ENCODE results near the gene ZBED1.
A peak's percentile ranks its signal among the peaks of the same experiment; 100 is the strongest.
"Not testable (repeated sequence)": the region's sequence is repeated elsewhere in the genome, so short reads cannot be mapped to it uniquely, and the experiment has no call there.

ZBED1 gene

DNA sequence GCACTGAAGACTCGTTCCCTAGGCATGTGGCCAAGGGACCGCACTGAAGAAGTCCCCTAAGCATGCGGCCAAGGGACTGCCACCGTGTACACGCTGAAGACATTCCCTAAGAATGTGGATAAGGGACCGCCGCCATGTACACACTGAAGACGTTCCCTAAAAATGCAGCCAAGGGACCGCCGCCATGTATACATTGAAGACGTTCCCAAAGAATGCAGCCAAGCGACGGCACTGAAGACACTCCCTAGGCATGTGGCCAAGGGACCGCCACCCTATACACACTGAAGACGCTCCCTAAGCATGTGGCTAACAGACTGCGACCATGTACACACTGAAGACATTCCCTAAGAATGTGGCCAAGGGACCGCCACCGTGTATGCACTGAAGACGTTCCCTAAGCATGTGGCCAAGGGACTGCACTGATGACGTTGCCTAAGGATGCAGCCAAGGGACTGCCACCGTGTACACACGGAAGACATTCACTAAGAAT lies 31.5 kb downstream of the ZBED1 start:
- H3K27ac ChIP-seq = no peak overlapping the region
- TF ChIP-seq, protein P1, sequence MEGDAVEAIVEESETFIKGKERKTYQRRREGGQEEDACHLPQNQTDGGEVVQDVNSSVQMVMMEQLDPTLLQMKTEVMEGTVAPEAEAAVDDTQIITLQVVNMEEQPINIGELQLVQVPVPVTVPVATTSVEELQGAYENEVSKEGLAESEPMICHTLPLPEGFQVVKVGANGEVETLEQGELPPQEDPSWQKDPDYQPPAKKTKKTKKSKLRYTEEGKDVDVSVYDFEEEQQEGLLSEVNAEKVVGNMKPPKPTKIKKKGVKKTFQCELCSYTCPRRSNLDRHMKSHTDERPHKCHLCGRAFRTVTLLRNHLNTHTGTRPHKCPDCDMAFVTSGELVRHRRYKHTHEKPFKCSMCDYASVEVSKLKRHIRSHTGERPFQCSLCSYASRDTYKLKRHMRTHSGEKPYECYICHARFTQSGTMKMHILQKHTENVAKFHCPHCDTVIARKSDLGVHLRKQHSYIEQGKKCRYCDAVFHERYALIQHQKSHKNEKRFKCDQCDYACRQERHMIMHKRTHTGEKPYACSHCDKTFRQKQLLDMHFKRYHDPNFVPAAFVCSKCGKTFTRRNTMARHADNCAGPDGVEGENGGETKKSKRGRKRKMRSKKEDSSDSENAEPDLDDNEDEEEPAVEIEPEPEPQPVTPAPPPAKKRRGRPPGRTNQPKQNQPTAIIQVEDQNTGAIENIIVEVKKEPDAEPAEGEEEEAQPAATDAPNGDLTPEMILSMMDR (IDR thresholded peaks at IDR 0.05; ENCODE audit: low read depth, low read length) = no peak
- H3K4me3 ChIP-seq (ENCODE audit: low read depth, low read length) = no peak overlapping the region
- H3K27me3 ChIP-seq (ENCODE audit: insufficient read depth, low read depth, severe bottlenecking) = no peaks in the 10 kb centered on the region
- H3K36me3 ChIP-seq = no peaks in the 10 kb centered on the region
- H3K9me3 ChIP-seq (ENCODE audit: severe bottlenecking) = peaks cover 3% of the 10 kb centered on the region
- DNase-seq = no peak

GRCh38 chrX:2468261-2469195 lies 32.2 kb downstream of the ZBED1 start:
- Histone ChIP-seq H3K27me3 (ENCODE audit: insufficient read depth, low read depth, severe bottlenecking) (no peaks in the 10 kb centered on the region), H3K4me3 (ENCODE audit: low read depth, low read length) (no peak overlapping the region), H3K9me3 (ENCODE audit: severe bottlenecking) (peaks cover 3% of the 10 kb centered on the region), H3K27ac (no peak overlapping the region), H3K36me3 (no peaks in the 10 kb centered on the region)
- no peak for DNase-seq
- TF ChIP-seq, protein P1 (IDR thresholded peaks at IDR 0.05; ENCODE audit: low read depth, low read length) = no peak

GRCh38 chrX:2466876-2467656 lies 33.7 kb downstream of the ZBED1 start:
- TF ChIP-seq, protein P1 (IDR thresholded peaks at IDR 0.05; ENCODE audit: low read depth, low read length) = no peak
- H3K9me3 ChIP-seq (ENCODE audit: severe bottlenecking) = peaks cover 3% of the 10 kb centered on the region

DNA sequence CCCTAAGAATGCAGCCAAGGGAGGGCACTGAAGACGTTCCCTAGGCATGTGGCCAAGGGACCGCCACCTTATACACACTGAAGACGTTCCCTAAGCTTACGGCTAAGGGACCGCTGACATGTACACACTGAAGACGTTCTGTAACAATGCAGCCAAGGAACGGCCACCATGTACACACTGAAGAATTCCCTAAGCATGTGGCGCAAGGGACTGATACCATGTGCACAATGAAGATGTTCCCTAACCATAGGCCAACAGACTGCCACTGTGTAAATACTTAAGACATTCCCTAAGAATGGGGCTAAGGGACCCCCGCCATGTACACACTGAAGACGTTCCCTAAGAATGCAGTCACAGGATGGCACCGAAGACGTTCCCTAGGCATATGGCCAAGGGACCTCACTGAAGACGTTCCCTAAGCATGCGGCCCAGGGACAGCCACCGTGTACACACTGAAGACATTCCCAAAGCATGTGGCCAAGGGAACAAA lies 36.1 kb downstream of the ZBED1 start:
- H3K9me3 ChIP-seq (ENCODE audit: severe bottlenecking) = no peaks in the 10 kb centered on the region
- H3K36me3 ChIP-seq = no peaks in the 10 kb centered on the region
- DNase-seq = no peak
- no peak overlapping the region for H3K4me3 ChIP-seq (ENCODE audit: low read depth, low read length)
- no peaks in the 10 kb centered on the region for H3K27me3 ChIP-seq (ENCODE audit: insufficient read depth, low read depth, severe bottlenecking)
- H3K27ac ChIP-seq = no peak overlapping the region
- TF ChIP-seq, protein P1 (IDR thresholded peaks at IDR 0.05; ENCODE audit: low read depth, low read length) = no peak

More at GRCh38 chrX:2466876-2467656, 33.7 kb downstream of the ZBED1 start:
- Histone ChIP-seq H3K27me3 (ENCODE audit: insufficient read depth, low read depth, severe bottlenecking) (no peaks in the 10 kb centered on the region), H3K27ac (peak overlapping the region; percentile 59), H3K36me3 (no peaks in the 10 kb centered on the region), H3K4me3 (ENCODE audit: low read depth, low read length) (no peak overlapping the region; the same call in 1 of the 2 replicates)
- DNase-seq = peak; percentile 67

DNA sequence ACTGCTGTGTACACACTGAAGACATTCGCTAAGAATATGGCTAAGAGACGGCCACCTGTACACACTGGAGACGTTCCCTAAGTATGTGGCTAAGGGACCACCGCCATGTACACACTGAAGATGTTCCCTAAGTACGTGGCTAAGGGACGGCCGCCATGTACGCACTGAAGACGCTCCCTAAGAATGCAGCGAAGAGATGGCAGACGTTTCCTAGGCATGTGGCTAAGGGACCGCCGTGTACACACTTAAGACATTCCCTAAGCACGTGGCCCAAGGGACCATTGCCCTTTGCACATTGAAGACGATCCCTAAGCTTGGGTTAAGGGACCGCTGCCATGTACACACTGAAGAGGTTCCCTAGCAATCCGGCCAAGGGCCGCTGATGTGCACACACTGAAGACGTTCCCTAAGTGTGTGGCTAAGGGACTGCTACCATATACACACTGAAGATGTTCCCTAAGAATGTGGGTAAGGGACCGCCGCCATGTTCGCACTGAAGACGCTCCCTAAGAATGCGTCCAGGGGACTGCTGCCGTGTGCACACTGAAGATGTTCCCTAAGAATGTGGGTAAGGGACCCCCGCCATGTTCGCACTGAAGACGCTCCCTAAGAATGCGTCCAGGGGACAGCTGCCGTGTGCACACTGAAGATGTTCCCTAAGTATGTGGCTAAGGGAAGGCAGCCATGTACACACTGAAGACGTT lies 36.7 kb downstream of the ZBED1 start:
- DNase-seq = peak; percentile 33
- Histone ChIP-seq H3K27me3 (ENCODE audit: insufficient read depth, low read depth, severe bottlenecking) (no peaks in the 10 kb centered on the region), H3K4me3 (ENCODE audit: low read depth, low read length) (no peak overlapping the region), H3K36me3 (no peaks in the 10 kb centered on the region), H3K27ac (no peak overlapping the region), H3K9me3 (ENCODE audit: severe bottlenecking) (no peaks in the 10 kb centered on the region)
- TF ChIP-seq, protein P1 (IDR thresholded peaks at IDR 0.05; ENCODE audit: low read depth, low read length) = no peak

DNA sequence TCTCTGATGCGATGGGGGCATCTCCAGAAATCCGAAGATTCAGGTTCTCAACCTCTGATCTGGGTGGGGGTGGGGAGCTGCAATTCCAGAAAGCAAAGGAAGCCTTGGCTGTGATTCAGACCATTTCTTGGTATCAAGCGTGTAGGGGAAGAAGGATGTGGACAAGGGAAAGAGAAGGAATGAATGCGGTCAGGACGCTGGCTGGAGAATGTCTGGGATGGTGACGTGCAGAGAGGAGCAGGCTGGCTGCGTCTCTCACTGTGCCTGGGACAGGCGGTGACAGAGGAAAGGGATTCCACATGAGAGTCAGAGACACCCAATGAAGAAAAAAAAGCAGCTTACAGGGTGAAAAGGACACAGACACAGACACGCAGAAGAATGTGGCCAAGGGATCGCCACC lies 37.3 kb downstream of the ZBED1 start:
- H3K27me3 ChIP-seq (ENCODE audit: insufficient read depth, low read depth, severe bottlenecking); H3K4me3 ChIP-seq (ENCODE audit: low read depth, low read length); DNase-seq; H3K36me3 ChIP-seq; H3K27ac ChIP-seq; H3K9me3 ChIP-seq (ENCODE audit: severe bottlenecking): not testable (repeated sequence)
